ENCODE data around the gene OR2T5.
"Not testable (repeated sequence)": the region's sequence is repeated elsewhere in the genome, so short reads cannot be mapped to it uniquely, and the experiment has no call there.

The OR2T5 gene, protein sequence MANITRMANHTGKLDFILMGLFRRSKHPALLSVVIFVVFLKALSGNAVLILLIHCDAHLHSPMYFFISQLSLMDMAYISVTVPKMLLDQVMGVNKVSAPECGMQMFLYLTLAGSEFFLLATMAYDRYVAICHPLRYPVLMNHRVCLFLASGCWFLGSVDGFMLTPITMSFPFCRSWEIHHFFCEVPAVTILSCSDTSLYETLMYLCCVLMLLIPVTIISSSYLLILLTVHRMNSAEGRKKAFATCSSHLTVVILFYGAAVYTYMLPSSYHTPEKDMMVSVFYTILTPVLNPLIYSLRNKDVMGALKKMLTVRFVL

DNA sequence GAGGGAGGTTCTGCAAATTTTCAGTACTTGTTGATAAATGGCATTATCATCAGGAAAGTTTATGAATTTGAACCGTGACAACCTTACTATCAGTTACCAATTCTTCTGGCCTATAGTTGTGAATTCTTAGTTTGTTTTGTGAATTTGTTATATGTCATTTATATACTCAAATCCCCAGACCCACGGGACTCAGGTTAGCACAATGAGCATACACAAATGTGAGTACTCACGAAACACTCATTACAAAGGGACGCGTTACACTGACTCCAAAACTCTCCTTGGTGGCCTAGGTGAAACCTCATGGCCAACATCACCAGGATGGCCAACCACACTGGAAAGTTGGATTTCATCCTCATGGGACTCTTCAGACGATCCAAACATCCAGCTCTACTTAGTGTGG lies at the start of gene OR2T5:
OR2T5 (plus strand) TSS at position 301 of the 400 bp plus-strand sequence; CDS start at position 301, 0 bp downstream.
- DNase-seq: not testable (repeated sequence)

DNA sequence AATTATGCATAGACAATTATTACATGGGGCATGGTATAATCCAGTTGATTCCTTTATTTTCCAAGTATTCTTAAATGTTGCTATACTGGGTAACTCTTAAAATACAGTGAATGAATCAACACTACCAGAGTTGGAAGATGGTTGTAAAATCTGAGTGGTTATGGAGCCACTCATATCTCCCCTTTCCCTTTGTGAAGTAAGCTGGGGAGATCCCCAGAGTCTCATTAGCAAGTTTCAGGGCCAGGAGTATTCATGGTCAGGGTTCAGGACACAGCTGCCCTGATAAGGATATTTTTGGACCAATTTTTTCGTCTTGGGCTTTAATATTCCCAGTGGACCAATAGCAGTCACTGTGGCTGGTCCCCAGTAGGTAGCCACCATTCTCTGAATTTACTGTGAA lies 49.7 kb upstream of the OR2T5 start:
- not testable (repeated sequence) for DNase-seq

DNA sequence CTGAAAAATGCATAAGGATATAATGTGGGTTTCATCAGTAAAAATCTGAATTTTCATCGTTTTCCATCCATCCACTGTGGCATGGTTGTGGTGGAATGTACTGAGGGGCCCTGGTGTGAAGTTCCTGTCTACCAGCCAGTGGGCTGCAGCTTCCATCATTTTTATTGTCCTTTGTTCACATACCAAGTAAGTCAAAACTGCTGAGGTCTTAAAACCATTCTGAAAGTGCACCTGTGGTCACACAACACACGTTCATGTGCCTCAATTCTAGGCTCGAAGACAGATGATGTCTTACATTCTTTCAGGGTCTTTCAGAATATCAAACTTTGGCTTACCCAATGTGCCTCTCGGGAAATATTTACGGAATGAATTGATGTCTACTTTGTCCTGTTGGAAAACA lies 49.1 kb upstream of the OR2T5 start:
- not testable (repeated sequence) for DNase-seq

DNA sequence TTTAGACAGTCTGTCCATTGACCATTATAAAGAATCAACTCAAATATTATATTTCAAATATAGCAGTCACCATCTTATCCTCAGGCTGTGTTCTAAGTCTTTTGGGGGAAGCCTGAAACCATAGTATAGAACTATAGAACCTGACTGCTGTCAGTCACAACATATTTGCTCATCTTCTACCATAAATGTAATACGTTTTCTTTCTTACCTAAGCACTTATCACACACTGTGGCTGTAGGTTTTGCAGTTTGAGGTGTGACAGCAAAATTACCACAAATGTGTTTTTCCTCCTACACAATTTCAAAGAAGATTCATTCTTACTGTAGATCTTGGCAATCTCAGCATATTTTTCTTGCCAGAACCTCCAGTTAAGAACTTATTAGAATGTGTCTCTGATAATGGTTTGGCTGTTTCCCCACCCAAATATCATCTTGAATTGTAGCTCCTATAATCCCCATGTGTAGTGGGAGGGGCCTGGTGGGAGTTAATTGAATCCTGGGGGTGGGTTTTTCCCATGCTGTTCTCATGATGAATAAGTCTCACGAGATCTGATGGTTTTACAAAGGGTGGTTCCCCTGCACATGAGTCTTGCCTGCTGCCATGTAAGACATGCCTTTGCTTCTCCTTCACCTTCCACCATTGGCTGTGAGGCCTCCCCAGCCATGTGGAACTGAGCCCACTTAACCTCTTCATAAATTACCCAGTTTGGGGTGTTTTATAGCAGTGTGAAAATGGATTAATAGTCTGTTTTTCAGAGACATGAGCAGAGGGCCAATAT lies 45.7 kb upstream of the OR2T5 start:
- not testable (repeated sequence) for DNase-seq

DNA sequence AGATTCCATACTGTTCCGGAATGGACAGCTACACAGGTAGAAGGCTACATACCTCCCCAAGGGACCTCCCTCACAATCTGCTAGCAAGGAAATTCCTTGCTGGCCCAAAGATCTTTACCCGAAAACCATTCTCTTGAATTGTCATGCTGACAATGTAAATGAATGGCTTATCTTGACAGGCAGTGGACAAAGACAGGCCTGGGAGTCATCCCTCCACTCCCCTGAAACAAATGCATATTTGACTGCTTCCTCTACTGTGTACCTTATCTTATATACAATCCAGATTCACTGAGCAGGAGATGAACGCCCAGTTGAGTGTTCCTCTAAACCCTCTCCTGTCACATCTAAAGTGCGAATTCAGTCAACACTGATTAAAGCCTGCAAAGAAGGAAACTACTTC lies 43.8 kb upstream of the OR2T5 start:
- not testable (repeated sequence) for DNase-seq

DNA sequence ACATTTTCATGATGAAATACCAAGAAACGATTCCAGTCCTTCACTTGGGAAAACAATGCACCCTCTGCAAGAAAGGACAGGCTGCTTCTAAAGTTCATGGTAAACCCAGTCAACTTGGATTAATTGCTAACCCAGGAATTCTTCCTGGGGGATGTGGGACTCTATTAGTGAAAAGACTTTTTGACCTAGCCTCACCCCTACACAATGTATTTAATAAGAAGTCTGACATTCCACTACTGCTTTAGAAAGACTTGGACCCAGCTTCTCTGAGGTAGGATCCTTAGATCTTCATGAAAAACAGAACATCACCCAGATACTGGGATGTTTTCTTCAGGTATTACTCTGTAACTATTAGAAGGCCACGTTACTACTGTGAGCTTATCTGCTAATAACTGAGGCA lies 43.0 kb upstream of the OR2T5 start, which contains the start of gene OR2T2:
OR2T2 (plus strand) TSS at position 239 of the 400 bp plus-strand sequence. CDS start 7,161 bp downstream, outside the sequence.
- not testable (repeated sequence) for DNase-seq

DNA sequence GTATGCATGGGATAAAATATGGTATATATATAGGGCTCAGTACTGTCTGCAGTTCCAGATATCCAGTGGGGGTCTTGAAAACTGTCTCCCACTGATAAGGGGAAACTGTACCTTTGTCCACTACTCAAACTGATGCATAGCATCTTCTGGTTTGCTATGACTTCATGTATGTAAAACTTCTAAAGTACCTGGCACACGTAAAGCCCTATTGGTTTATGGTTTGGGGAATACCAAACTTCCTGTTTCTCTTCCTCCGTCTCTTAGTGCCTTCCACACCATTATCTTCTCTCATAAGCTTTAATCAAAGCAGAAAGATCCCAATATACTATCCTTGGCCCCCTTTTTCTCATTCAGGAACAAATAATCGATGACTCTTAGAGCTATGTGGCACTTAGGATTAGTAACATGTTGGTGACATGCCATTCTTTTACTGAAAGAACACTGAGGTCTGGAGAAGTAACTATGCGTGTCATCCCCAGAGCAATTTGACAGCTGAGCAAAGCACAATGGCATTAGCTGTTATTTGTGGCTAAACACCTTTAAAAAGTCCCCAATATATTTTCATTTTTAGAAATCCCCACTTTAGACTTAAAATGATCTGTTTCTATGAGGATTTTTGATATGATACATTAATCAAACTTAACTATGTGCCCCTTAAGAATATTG lies 39.8 kb upstream of the OR2T5 start:
- not testable (repeated sequence) for DNase-seq

DNA sequence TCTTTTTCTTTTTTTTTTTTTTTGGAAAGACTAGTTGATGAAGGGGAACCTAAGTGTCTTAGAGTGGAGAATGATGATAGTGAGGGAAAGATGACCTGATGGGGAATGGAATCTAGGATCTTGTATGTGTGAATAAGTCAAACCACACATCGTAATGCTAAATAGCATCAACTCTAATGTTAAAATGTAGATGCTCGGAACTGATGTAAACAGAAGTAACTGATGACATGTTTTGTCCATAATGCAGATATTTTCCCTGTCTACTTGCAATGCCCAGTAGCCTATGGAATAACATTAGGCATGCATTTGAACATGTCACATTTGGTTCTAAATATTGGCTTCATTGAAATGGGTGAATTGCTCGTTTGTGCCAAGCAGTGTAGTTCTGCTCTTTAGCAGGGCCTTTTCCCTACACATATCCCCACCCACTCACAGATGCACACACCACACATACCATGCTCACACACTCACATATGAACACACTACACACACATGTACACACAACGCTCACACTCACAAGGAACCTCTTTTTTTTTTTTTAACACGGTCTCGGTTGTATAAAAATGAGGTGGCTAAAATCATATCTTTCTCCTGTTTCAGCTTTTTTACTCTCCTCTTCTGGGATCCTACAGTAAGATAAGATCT lies 38.4 kb upstream of the OR2T5 start:
- DNase-seq: not testable (repeated sequence)

DNA sequence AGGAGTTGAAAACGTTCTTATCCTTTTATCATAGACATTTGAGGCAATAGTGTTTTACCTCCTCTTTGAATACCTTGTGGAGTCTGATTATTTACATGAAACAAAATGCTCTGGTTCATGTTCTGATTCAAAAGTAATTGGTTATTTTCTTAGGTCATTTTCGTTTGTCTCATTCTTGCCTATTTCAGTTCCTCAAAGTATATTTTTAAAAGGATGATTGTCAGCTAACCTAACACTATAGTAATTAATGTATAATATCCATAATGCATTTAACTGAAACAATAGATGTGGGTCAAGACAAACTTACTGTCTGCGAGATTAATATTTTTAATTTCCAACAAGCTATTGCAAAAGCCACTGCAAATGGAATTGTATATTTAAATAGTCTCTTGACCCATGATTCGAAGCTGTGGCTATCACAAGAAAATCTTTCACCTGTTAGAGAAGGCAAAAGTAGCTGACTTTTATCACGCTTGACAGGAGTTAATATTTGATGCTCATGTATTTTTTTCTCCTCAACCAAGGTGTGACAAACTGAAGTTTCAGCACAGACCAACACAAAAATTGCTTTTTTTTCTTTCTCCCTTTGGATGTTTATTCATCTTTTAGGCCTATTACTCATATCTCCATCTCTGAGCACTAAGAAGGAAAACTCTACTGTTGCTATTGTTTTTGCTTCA lies 37.8 kb upstream of the OR2T5 start:
- not testable (repeated sequence) for DNase-seq

DNA sequence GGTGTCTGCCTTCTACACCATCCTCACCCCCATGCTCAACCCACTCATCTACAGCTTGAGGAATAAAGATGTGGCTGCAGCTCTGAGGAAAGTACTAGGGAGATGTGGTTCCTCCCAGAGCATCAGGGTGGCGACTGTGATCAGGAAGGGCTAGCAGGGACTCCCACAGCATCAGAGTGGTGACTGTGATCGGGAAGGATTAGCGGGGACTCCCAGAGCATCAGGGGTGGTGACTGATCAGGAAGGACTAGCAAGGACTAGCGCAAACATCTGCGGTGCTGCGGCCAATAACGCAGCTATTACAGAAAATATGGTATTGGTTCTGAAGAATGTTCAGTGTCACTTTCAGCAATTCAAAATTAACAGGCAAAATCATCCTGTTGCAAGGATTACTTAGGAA lies 34.8 kb upstream of the OR2T5 start:
- DNase-seq: not testable (repeated sequence)

DNA sequence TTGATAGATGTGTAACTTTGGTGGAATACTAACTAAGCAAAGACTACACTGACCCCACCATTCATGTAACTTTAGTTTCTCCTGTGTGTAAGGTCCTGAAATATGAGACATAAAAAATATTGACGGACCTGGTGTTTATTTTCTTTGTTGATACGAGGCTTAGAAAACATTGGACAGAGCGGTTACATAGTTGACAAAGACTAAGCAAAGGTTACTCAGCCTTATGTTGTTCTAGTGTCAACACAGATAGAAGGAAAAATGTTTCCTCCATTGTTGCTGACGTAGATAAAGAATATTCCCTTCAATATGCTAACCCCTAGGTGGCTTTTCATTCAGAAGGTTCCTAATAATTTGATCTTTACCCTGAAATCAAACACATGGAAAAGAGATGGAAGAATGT lies 33.3 kb upstream of the OR2T5 start:
- not testable (repeated sequence) for DNase-seq

DNA sequence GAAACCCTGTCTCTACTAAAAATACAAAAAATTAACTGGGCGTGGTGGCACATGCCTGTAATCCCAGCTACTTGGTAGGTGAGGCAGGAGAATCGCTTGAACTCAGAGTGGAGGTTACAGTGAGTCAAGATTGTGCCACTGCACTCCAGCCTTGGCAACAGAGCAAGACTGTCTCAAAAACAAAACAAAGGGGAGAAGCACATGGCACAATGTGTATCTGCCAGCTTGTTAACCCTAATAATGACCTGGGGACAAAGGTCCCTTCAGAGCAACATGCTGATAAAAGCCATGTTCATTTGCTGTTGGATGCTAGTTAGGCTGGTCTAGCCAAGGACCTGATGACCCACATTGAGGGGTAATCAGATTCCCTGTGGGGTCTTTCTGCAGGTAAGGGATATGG lies 31.8 kb upstream of the OR2T5 start:
- not testable (repeated sequence) for DNase-seq

DNA sequence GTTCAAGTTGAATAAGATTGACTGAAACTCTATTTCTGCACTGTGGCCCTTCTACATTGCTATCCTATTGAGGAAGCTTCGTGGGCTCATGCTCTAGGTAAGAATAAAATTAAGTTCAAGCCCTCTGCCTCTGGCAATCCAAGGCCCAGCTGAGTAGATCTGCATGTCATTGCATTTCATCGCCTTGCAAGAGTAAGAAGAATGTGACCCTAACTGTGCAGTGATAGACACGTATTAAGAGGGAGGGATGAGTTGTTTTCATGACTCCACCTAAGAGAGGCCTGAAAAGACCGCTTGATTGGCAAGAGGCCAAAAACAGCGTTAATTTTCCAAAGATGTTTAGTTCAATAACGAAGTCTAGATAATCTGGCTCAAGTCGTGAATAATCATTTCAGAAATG lies 29.3 kb upstream of the OR2T5 start:
- DNase-seq: not testable (repeated sequence)

DNA sequence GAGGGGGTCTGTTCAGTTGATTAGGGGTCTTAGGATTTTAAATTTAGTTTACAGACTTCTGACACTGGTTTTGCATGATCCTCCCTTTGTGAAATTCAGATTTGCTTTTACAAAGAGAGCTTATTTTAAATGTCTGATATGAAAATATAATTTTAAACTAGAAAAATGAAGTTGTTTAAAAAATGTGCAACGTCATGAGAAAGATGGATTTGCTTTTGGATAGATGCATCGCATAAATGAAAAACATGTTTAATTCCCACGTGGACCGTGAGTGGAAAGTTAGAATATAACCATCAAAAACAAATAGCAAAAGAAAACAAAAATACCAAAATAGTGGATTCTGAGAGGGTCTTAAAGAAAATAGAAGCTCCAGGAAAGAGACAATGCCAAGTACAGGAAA lies 17.2 kb upstream of the OR2T5 start:
- no peak for DNase-seq

DNA sequence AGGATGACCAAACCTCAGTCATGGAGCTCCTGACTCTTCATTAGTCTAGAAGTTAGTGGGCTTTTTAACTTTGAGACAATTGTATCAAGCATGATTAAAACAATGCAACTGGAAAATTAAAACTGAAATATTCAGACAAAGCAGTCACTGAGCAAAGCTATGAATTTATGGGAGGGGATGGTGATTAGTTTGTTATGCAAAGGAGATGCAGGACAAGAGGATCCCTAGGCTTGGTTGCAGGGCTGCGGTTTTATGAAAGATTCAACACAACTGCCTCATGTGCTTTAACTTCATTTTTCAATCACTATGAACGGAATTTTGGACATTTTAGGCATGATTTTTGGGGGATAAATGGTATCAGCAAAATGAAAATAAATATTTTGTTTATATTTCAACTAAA lies 16.3 kb upstream of the OR2T5 start:
- not testable (repeated sequence) for DNase-seq

DNA sequence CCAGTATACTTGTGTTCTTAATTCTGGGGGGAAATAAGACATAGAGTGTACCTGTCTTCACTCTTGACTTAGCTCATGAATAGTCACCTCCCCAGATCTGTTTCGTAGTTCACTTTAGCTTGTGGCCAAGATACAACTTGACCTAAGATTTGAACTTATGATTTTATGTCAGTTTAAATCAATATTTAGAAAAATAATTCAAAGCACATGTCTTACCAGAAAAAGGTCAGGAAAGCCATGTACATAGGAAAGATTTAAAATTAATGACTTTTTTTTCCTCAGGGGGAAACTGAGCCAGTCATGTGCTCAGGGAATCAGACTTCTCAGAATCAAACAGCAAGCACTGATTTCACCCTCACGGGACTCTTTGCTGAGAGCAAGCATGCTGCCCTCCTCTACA lies 15.3 kb upstream of the OR2T5 start, which contains the start of gene OR2T3:
OR2T3 (plus strand) TSS at position 301 of the 400 bp plus-strand sequence; CDS start at position 301, 0 bp downstream.
- not testable (repeated sequence) for DNase-seq

DNA sequence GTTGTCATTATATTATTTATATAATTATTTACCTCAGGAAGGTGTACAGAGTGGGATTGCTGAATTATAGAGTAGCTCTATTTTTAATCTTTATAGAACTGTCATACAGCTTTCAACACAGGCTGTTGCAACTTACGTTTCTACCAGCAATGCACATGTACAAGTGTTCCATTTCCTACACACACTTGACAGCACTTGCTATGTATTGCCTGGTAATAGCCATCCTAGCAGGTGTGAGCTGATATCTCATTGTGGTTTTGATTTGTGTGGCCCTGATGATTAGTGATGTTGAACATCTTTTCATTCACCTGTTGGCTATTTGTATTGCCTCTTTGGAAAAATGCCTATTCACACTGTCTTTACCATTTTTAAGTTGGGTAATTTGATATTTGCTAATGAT lies 12.7 kb upstream of the OR2T5 start:
- DNase-seq: not testable (repeated sequence)

DNA sequence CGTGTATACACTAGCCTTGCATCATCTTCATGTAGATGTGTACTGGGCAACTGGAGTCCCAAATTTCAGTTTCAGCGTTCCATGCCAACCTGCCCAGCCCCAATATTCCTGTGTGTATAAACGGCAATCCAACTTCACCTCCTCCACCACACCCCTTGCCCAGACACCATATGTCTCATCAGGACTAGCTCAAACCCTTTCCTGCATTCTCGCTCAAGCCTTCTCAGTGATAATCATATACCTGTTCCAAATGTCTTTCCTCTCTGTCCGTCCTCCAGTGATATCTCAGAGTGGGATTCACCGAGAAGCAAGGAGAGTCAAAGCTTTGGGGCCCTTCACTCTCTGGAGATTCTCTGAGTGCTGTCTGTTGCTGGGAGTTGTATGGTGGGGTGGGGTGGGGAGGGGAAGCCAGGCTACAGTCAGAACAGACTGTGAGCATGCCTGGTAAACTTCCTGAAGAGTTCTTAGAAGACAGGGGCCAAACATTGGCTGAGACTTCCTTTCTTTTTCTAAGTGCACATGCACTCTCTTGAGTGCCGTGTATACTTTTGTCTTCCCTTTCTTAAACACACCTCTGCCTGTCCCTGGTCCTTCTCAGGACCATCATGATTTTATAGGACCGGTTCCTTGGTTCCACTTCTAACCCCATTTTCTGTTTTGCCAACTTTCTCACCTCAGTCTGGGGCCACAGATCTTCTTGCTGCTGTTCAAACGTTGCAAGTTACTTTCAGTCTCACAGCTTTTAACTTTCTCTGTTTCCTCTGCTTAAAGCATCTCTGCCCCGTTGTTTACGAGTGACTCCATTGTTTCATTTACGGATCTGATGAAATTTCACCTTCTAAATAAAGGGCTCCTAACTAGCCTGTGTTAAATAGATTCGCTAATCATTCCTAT lies 6.5 kb upstream of the OR2T5 start:
- DNase-seq: not testable (repeated sequence)

DNA sequence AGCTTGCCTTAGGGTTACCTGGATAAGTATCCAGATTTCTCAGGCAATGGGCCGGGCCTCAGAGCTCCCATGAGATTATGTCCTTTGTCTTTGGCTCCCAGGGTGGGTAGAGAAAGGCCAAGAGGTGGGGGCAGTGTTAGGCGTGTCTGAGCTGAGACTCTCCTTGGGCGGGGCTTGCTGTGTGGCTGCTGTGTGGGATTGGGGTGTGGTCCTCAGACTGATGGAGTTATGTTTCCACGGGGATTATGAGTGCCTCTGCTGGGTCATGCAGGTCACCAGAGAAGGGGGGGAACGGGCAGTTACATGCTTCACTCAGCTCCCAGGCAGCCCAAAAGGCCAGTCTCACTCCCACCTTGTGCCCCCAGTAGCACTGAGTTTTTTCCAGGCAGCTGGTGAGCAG lies 8.3 kb downstream of the OR2T5 start:
- DNase-seq: not testable (repeated sequence)

DNA sequence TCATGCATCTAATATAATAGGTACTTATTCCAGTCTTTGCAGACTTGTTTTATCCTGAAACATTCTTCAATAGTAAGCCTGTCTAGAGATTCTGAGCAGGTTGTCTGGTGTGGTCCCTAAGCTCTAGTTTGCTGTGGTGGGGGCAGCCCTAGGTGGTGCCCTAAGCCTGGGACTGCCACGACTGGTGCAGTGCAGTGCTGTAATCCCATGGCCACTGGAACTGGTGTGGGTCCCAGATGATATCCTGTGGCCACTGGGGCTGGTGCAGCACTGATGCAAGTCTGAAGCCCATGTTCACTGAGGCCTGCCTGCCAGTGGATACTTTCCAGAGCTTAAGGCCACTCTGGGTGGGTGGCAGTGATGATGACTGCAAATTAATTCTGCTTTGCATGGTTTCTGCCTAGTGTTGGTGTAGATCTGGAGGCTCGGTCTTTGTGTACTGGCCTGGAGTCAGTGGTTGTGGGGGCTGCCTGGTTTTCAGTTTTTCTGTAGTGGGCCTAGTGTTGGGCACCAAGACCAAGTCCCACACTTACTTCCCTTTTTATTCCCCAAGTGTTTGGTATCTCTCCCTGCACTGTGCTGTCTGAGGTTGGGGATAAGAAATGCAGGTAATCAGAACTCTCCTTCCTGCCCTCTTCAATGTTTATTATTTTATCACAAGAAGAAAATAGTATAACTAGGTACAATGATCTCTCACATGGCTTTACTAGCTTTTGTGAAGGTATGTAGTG lies 12.1 kb downstream of the OR2T5 start:
- DNase-seq: not testable (repeated sequence)
